Calu3 (cell line): ENCODE data around the gene CHAF1A. TPM values are rescaled to one million over a fixed set of nuclear protein-coding genes. Genes with fewer than 3 reads are reported as not detected.

Experiments
- BruUV-seq: library from RNA; stranded (reverse); fragments of 400-500 nt; replicated peaks from 2 replicates; lab custom pipeline; 2021; lab: Mats Ljungman, UMichigan
- CTCF ChIA-PET: fragments of 300-600 bp; sonication (Branson Sonifier 250); formaldehyde crosslinking; loops from one replicate; lab custom pipeline; 2022; ENCODE audit warnings: antibody characterized with exemption; lab: Charles Lee
- DNase-seq: peaks from one replicate; pipeline ENCODE4 v3.0.0; 2022
- H3K27ac Mint-ChIP-seq: one replicate; pipeline ENCODE4 v1.8.0; 2022; ENCODE audit warnings: mixed read lengths; ENCODE audit not compliant: unreplicated experiment
- H3K27me3 Mint-ChIP-seq: one replicate; pipeline ENCODE4 v1.8.0; 2022; ENCODE audit warnings: mixed read lengths; ENCODE audit not compliant: unreplicated experiment
- H3K36me3 Mint-ChIP-seq: one replicate; pipeline ENCODE4 v1.8.0; 2022; ENCODE audit warnings: mild to moderate bottlenecking, moderate library complexity, mixed read lengths; ENCODE audit not compliant: insufficient read depth, unreplicated experiment
- H3K4me1 Mint-ChIP-seq: one replicate; pipeline ENCODE4 v1.8.0; 2022; ENCODE audit warnings: mild to moderate bottlenecking, low read depth, mixed read lengths; ENCODE audit not compliant: unreplicated experiment
- H3K4me3 Mint-ChIP-seq: one replicate; pipeline ENCODE4 v1.8.0; 2022; ENCODE audit warnings: mild to moderate bottlenecking, low read depth, moderate library complexity, mixed read lengths; ENCODE audit not compliant: unreplicated experiment
- H3K9me3 Mint-ChIP-seq: one replicate; pipeline ENCODE4 v1.8.0; 2022; ENCODE audit warnings: low read depth, mixed read lengths; ENCODE audit not compliant: unreplicated experiment
- CTCF ChIP-seq: fragments of 200-600 bp; IDR thresholded peaks from one replicate; pipeline ENCODE4 v1.8.0; 2022; ENCODE audit warnings: antibody characterized with exemption; ENCODE audit not compliant: unreplicated experiment
- intact Hi-C: fragments of 100-400 bp; cut with micrococcal nuclease; formaldehyde crosslinking; loops from one replicate; pipeline ENCODE4 v1.10.0; 2022; ENCODE audit not compliant: unreplicated experiment
- total RNA-seq: library from RNA; stranded (reverse); gene quantifications from 2 replicates; pipeline ENCODE4 v1.2.3, GENCODE V29; 2022

The CHAF1A gene
- total RNA-seq, 1 experiment from 2014 or later = 43.3 TPM

GRCh38 chr19:4369109-4369887 lies 33.1 kb upstream of the CHAF1A start:
- Mint-ChIP-seq H3K4me1 (peaks cover 17% of the 10 kb centered on the region), H3K27me3 (no peaks in the 10 kb centered on the region), H3K27ac (peak overlapping the region; percentile 34), H3K36me3 (peaks cover 13% of the 10 kb centered on the region), H3K9me3 (no peaks in the 10 kb centered on the region), H3K4me3 (peak overlapping the region; percentile 55)
- intact Hi-C loops = no loop called here
- TF ChIP-seq CTCF = no peak
- CTCF ChIA-PET = no interaction called here
- peak; percentile 38 for DNase-seq
- BruUV-seq = no TSS peak

GRCh38 chr19:4369888-4370260 lies 32.6 kb upstream of the CHAF1A start:
- H3K4me3 Mint-ChIP-seq = peak overlapping the region; percentile 55
- TF ChIP-seq CTCF = no peak
- no peaks in the 10 kb centered on the region for H3K27me3 Mint-ChIP-seq
- CTCF ChIA-PET = no interaction called here
- no TSS peak for BruUV-seq
- no peak for DNase-seq
- peaks cover 13% of the 10 kb centered on the region for H3K36me3 Mint-ChIP-seq
- H3K9me3 Mint-ChIP-seq = no peaks in the 10 kb centered on the region
- peaks cover 17% of the 10 kb centered on the region for H3K4me1 Mint-ChIP-seq
- intact Hi-C loops = no loop called here
- H3K27ac Mint-ChIP-seq = no peak overlapping the region

- CTCF ChIA-PET = no interaction called here
- intact Hi-C loops = no loop called here
- H3K27ac Mint-ChIP-seq = no peak overlapping the region
- DNase-seq = no peak
- peaks cover 17% of the 10 kb centered on the region for H3K36me3 Mint-ChIP-seq
- no peak for TF ChIP-seq CTCF
- H3K4me3 Mint-ChIP-seq = no peak overlapping the region
- H3K27me3 Mint-ChIP-seq = no peaks in the 10 kb centered on the region
- no peaks in the 10 kb centered on the region for H3K9me3 Mint-ChIP-seq
- H3K4me1 Mint-ChIP-seq = peaks cover 23% of the 10 kb centered on the region
- BruUV-seq = no TSS peak
These were observed 31.9 kb upstream of the CHAF1A start for GRCh38 chr19:4370418-4371041.

- BruUV-seq = no TSS peak
- Mint-ChIP-seq H3K36me3 (peaks cover 19% of the 10 kb centered on the region), H3K27ac (no peak overlapping the region), H3K4me1 (peaks cover 32% of the 10 kb centered on the region), H3K4me3 (no peak overlapping the region), H3K27me3 (no peaks in the 10 kb centered on the region), H3K9me3 (no peaks in the 10 kb centered on the region)
- intact Hi-C loops = no loop called here
- no peak for DNase-seq
- CTCF ChIA-PET = no interaction called here
- no peak for TF ChIP-seq CTCF
These were observed 30.9 kb upstream of the CHAF1A start for GRCh38 chr19:4371247-4372164.
